T-cell (primary cell): ENCODE measurements around the gene VSTM1. TPM values are rescaled to one million over a fixed set of nuclear protein-coding genes. Genes with fewer than 3 reads are reported as not detected.
A peak's percentile ranks its signal among the peaks of the same experiment; 100 is the strongest.
"Not testable (repeated sequence)": the region's sequence is repeated elsewhere in the genome, so short reads cannot be mapped to it uniquely, and the experiment has no call there.

Source experiments
- ATAC-seq, 4 experiments: fragments of 200-7000 bp in 3 of 4; fragments of 150-1000 bp in 1 of 4; cut with Tn5 transposase; replicated peaks in 1 of 4; 1 replicate in 3 of 4; 2 replicates in 1 of 4; pipeline ENCODE4 v1.10.0; 2021; ENCODE audit warnings: moderate library complexity in 3 of 4, mild to moderate bottlenecking in 2 of 4, moderate number of reproducible peaks in 1 of 4
- CTCF ChIA-PET, 2 donors: fragments of 300-600 bp; sonication (Branson Sonifier 250); formaldehyde crosslinking; loops; one replicate each; lab custom pipeline; 2022; ENCODE audit warnings: antibody characterized with exemption in 2 of 2; lab: Charles Lee
- POLR2A ChIA-PET, 2 donors: fragments of 300-600 bp; sonication (Branson Sonifier 250); formaldehyde crosslinking; loops; one replicate each; lab custom pipeline; 2022; ENCODE audit warnings: antibody characterized with exemption in 2 of 2; lab: Charles Lee
- DNase-seq, 35 experiments: peaks; one replicate each; pipeline versions ENCODE4 v3.0.0 to v3.0.0-alpha.2; 2013 to 2023
- H3K27ac ChIP-seq: one replicate; pipeline ENCODE4 v1.5.1; 2013; ENCODE audit warnings: low read length
- H3K27me3 ChIP-seq, 2 experiments: replicated peaks in 1 of 2; 1 replicate in 1 of 2; 2 replicates in 1 of 2; pipeline versions ENCODE4 v1.6.1 to v1.7.0; 2013; ENCODE audit warnings: low read length in 1 of 2, mixed read lengths in 1 of 2; ENCODE audit not compliant: control insufficient read depth in 2 of 2, insufficient read depth in 2 of 2; ENCODE audit errors: extremely low read depth in 1 of 2
- H3K36me3 ChIP-seq, 2 donors: 1 replicate in 1 of 2; 2 replicates in 1 of 2; pipeline versions ENCODE4 v1.6.1 to v1.7.0; 2013; ENCODE audit warnings: low read length in 1 of 2; ENCODE audit not compliant: control insufficient read depth in 2 of 2, insufficient read depth in 1 of 2; ENCODE audit errors: extremely low read depth in 1 of 2
- H3K4me1 ChIP-seq, 2 experiments: 1 replicate in 1 of 2; 2 replicates in 1 of 2; pipeline versions ENCODE4 v1.6.1 to v1.7.0; 2013; ENCODE audit warnings: low read length in 2 of 2, mixed read lengths in 1 of 2; ENCODE audit not compliant: insufficient read depth in 2 of 2, control insufficient read depth in 1 of 2; ENCODE audit errors: extremely low read depth in 1 of 2
- H3K4me3 ChIP-seq, 2 donors: 1 replicate in 1 of 2; 2 replicates in 1 of 2; pipeline versions ENCODE4 v1.5.1 to v1.7.0; 2013; ENCODE audit warnings: mild to moderate bottlenecking in 2 of 2, low read length in 1 of 2, moderate library complexity in 1 of 2; ENCODE audit not compliant: control insufficient read depth in 1 of 2; ENCODE audit errors: extremely low read depth in 1 of 2
- H3K9me3 ChIP-seq: 2 replicates; pipeline ENCODE4 v1.7.0; 2013
- H3K27ac Mint-ChIP-seq, 2 donors: one replicate each; pipeline ENCODE4 v1.8.0; 2020 to 2021; ENCODE audit warnings: mild to moderate bottlenecking in 2 of 2, mixed read lengths in 2 of 2
- H3K27me3 Mint-ChIP-seq, 2 donors: one replicate each; pipeline ENCODE4 v1.8.0; 2021 to 2022; ENCODE audit warnings: mixed read lengths in 2 of 2
- H3K36me3 Mint-ChIP-seq: one replicate; pipeline ENCODE4 v1.8.0; 2021; ENCODE audit warnings: mixed read lengths
- H3K4me1 Mint-ChIP-seq, 3 donors: one replicate each; pipeline ENCODE4 v1.8.0; 2020 to 2022; ENCODE audit warnings: mixed read lengths in 3 of 3, mild to moderate bottlenecking in 1 of 3
- H3K4me3 Mint-ChIP-seq, 3 donors: one replicate each; pipeline ENCODE4 v1.8.0; 2020 to 2022; ENCODE audit warnings: mild to moderate bottlenecking in 3 of 3, mixed read lengths in 3 of 3, moderate library complexity in 3 of 3
- H3K9me3 Mint-ChIP-seq, 3 donors: one replicate each; pipeline ENCODE4 v1.8.0; 2020 to 2022; ENCODE audit warnings: mixed read lengths in 3 of 3
- WGBS: methylation state at CpG from one replicate; pipeline ENCODE4 v1.1.5; 2013; ENCODE audit warnings: missing lambda C conversion rate; ENCODE audit not compliant: insufficient coverage; 5-methylcytosine and 5-hydroxymethylcytosine counted together
- total RNA-seq, 35 experiments: library from RNA in 6 of 35; stranded (reverse) in 6 of 35; fragments of 120-200 nt in 1 of 35; gene quantifications; one replicate each; pipeline versions ENCODE4 v1.2.1 to v1.2.4 and lab custom pipeline; 2013 to 2026

The VSTM1 gene
- total RNA-seq, 5 donors from 2014 or later (not counting 1 experiment from before 2014, with no cell fraction given) = not detected

GRCh38 chr19:54096617-54097106, 33.0 kb upstream of the VSTM1 start:
- peak in 3 of 4 experiments; percentile 61 to 68 (median 62) for ATAC-seq
- H3K4me1 ChIP-seq = peaks cover 2 to 21% of the 10 kb centered on the region in 2 experiments
- ChIA-PET POLR2A (no interaction called here), CTCF (interaction anchor here (0.6 to 1.0 kb wide), 4 partner anchors 38 to 226 kb away, joined by 3 to 4 read pairs (median 4); partner anchors contain the start of gene LILRB3 (in 1 of the 2))
- Mint-ChIP-seq H3K36me3 (no peaks in the 10 kb centered on the region), H3K4me1 (peaks cover 14 to 18% (median 17%) of the 10 kb centered on the region in 3 donors), H3K27ac (peak overlapping the region; percentile 73 to 79), H3K4me3 (peak overlapping the region; percentile 42 to 79 (median 71)), H3K27me3 (peaks cover 10 to 15% of the 10 kb centered on the region in 2 donors), H3K9me3 (no peaks in the 10 kb centered on the region)
- no peaks in the 10 kb centered on the region for H3K36me3 ChIP-seq
- H3K9me3 ChIP-seq = no peaks in the 10 kb centered on the region
- H3K27ac ChIP-seq = peak overlapping the region; percentile 4
- DNase-seq = peak in 4 of 35 experiments; percentile 9 to 50 (median 15)
- H3K27me3 ChIP-seq = peaks cover 3 to 28% of the 10 kb centered on the region in 2 experiments
- H3K4me3 ChIP-seq = no peak overlapping the region
- WGBS = 21% methylated on average over 13 of the region's 14 CpGs

- Mint-ChIP-seq H3K27ac (peak overlapping the region; percentile 74 to 79), H3K4me3 (peak overlapping the region; percentile 74 to 80 (median 79)), H3K4me1 (peaks cover 14 to 15% (median 14%) of the 10 kb centered on the region in 3 donors), H3K27me3 (peaks cover 10 to 16% of the 10 kb centered on the region in 2 donors)
- H3K9me3 Mint-ChIP-seq, H3K27ac ChIP-seq, H3K36me3 ChIP-seq, H3K36me3 Mint-ChIP-seq, H3K9me3 ChIP-seq, POLR2A ChIA-PET: not testable (repeated sequence)
- DNase-seq = peak in 31 of 35 experiments; percentile 15 to 72 (median 44)
- CTCF ChIA-PET = interaction anchor here (0.5 to 1.2 kb wide), 6 partner anchors 37 to 1051 kb away, joined by 3 to 4 read pairs (median 3); partner anchors contain the start of genes CNOT3 (in 1 of the 2), LILRB3 (in 1 of the 2) and MBOAT7 (in 1 of the 2)
- 1% methylated on average over 46 of the region's 46 CpGs for WGBS
- Histone ChIP-seq H3K27me3 (peaks cover 3 to 28% of the 10 kb centered on the region in 2 experiments), H3K4me3 (peak overlapping the region; percentile 38 to 62), H3K4me1 (peaks cover 2 to 21% of the 10 kb centered on the region in 2 experiments)
- peak; percentile 82 to 89 (median 86) for ATAC-seq
Observed at GRCh38 chr19:54095859-54096616, 32.3 kb upstream of the VSTM1 start.

GRCh38 chr19:54095136-54095858, 31.6 kb upstream of the VSTM1 start:
- Histone ChIP-seq H3K27me3 (peaks cover 3 to 28% of the 10 kb centered on the region in 2 experiments), H3K36me3 (no peaks in the 10 kb centered on the region), H3K27ac (no peak overlapping the region), H3K4me1 (peaks cover 2 to 21% of the 10 kb centered on the region in 2 experiments), H3K9me3 (no peaks in the 10 kb centered on the region), H3K4me3 (peak overlapping the region; percentile 38 to 62)
- Mint-ChIP-seq H3K27me3 (peaks cover 10 to 20% of the 10 kb centered on the region in 2 donors), H3K9me3 (no peaks in the 10 kb centered on the region), H3K4me3 (peak overlapping the region in 2 of 3 donors; percentile 74 to 79), H3K27ac (no peak overlapping the region), H3K36me3 (no peaks in the 10 kb centered on the region), H3K4me1 (peaks cover 12 to 15% (median 14%) of the 10 kb centered on the region in 3 donors)
- DNase-seq (no peak), ATAC-seq (no peak)
- CTCF ChIA-PET = interaction anchor here (0.5 to 1.2 kb wide), 4 partner anchors 42 to 1051 kb away, joined by 3 to 4 read pairs (median 3); partner anchors contain the start of genes CNOT3 (in 1 of the 2) and MBOAT7 (in 1 of the 2)
- POLR2A ChIA-PET = no interaction called here
- WGBS = 70% methylated on average over 21 of the region's 22 CpGs

- Histone ChIP-seq H3K4me3 (no peak overlapping the region), H3K9me3 (no peaks in the 10 kb centered on the region), H3K27ac (no peak overlapping the region), H3K36me3 (no peaks in the 10 kb centered on the region), H3K4me1 (peaks cover 2 to 21% of the 10 kb centered on the region in 2 experiments), H3K27me3 (peaks cover 3 to 34% of the 10 kb centered on the region in 2 experiments)
- H3K4me1 Mint-ChIP-seq = peaks cover 12 to 15% (median 14%) of the 10 kb centered on the region in 3 donors
- POLR2A ChIA-PET = no interaction called here
- no peaks in the 10 kb centered on the region for H3K36me3 Mint-ChIP-seq
- WGBS = 45% methylated on average over 16 of the region's 17 CpGs
- H3K9me3 Mint-ChIP-seq = no peaks in the 10 kb centered on the region
- peak overlapping the region in 2 of 3 donors; percentile 3 to 79 for H3K4me3 Mint-ChIP-seq
- DNase-seq = no peak
- ATAC-seq = no peak
- H3K27ac Mint-ChIP-seq = no peak overlapping the region
- CTCF ChIA-PET = no interaction called here
- peaks cover 10 to 20% of the 10 kb centered on the region in 2 donors for H3K27me3 Mint-ChIP-seq
Observed at GRCh38 chr19:54094426-54095000, 30.8 kb upstream of the VSTM1 start.

GRCh38 chr19:54084410-54084809, 20.7 kb upstream of the VSTM1 start:
- ChIA-PET CTCF (no interaction called here), POLR2A (no interaction called here)
- peaks cover 9 to 11% of the 10 kb centered on the region in 2 donors for H3K27me3 Mint-ChIP-seq
- ATAC-seq (no peak), DNase-seq (no peak)
- Histone ChIP-seq H3K4me3 (no peak overlapping the region), H3K27me3 (peaks cover 0 to 16% of the 10 kb centered on the region in 2 experiments), H3K4me1 (no peaks in the 10 kb centered on the region), H3K36me3 (no peaks in the 10 kb centered on the region), H3K27ac (no peak overlapping the region), H3K9me3 (peaks cover 2% of the 10 kb centered on the region)
- peaks cover 0 to 9% (median 6%) of the 10 kb centered on the region in 3 donors for H3K9me3 Mint-ChIP-seq
- no peak overlapping the region for H3K27ac Mint-ChIP-seq
- 89% methylated on average over 3 of the region's 3 CpGs for WGBS
- H3K36me3 Mint-ChIP-seq = no peaks in the 10 kb centered on the region
- no peaks in the 10 kb centered on the region for H3K4me1 Mint-ChIP-seq
- no peak overlapping the region for H3K4me3 Mint-ChIP-seq
